ACHN (cell line): Measurements from ENCODE around the gene BNIP3.
"Not testable (repeated sequence)": the region's sequence is repeated elsewhere in the genome, so short reads cannot be mapped to it uniquely, and the experiment has no call there.

Source experiments
- DNase-seq: peaks from one replicate; pipeline ENCODE4 v3.0.0-alpha.2; 2015
- in situ Hi-C: cut with HindIII; loops from 2 replicates; pipeline ENCODE4 v1.10.0; 2017; ENCODE audit warnings: low sequenced_read_pairs, low pct_ligation_motif_present, low pct_unique_long_range_greater_than_20kb

BNIP3 gene

DNA sequence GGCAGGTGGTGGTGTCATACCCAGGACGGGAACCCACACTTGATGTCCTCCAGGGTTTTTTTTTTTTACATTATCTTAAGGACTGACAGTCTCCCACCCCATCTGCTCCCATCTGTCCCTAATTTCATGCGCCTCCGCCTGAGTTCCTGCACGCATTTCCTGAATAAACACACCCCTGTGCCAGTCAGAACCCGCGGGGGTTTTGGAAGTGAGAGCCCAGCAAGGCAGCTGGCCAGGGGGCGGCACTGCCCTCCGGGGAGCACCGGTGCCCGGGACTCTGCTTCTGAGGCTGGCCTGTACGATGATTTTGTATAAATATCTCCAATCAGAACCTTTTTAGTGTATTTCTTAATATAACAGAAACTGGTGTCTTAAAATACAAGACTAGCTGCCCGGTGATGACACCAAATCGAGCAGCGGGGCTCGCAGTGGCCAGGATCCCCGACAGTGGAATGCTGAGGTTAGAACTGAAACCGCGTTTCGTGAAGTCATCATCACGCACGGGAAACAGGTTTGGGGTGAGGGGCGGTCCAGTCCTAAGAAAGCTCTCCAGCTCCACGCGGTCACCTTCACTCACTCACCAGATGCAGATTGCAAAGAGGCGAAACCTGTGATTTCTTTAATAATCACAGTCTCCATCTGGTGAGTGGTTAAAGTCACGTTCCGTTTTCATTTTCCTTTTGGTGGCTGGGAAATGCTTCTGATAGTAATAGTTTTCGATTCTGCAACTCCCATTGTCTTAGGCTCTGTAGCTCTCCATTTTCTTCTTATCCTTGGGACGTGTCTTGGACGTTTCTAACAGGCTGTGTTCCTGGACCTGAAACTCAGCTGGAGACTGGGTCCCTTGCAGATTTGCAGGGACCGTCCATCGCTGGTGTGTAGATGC lies 19.7 kb downstream of the BNIP3 start:
- DNase-seq, result no peak
- in situ Hi-C loops, result no loop called here

DNA sequence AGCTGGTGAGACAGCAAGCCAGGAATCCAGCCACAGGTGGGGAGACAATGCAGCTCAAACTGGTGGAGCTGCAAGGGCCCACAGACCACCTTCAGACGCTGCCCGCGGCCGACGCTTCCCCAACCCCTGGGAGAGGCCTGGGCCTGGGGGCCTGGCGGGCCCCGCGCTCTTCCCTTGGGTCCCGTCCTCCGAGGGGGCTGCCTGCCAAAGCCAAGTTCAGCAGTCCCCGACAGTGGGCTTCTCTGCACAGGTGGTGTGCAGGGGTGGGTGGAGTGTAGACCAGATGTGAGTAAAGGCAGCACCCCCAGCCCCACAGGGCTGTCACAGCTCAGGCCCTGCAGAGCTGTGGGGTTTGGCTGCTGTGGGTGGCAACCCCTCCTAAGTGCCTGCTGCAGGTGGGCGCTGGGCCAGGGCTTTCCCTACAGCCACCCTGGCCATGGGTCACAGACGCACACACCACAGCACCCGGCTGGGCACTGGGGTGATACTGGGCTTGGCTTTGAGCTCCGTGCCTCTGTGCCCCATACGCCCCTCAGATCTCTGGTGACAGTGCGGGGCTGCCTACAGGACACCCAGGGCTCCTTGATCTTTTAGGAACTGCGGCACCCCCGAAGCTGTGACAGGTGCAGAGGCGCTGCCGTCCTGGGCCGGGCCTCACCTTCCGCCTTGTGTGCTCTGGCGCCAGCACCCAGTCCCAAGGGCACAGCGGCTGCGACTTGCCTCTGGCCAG lies 20.5 kb downstream of the BNIP3 start:
- DNase-seq, result no peak
- in situ Hi-C loops, result no loop called here

DNA sequence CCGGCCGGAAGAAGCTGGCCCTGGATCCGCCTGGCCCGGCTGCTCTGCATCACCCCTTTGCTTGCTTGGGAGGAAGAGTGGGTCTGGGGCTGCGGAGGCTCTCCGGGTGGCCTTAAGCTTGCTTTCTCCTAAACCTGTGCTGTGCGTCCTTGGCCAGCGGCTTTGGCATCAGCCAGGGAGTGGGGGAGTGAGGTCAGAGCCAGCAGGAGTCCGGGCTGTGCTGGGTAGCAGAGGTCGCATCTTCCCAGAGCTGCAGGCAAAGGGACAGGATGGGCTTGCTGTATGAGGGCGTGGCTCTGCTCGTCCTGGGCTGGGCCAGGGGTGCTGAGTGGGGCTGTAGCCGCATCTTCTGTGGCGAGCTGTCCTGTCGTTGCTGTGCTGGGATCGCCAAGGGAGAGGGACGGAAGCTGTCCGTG lies 21.1 kb downstream of the BNIP3 start:
- in situ Hi-C loops, result no loop called here
- no peak for DNase-seq

DNA sequence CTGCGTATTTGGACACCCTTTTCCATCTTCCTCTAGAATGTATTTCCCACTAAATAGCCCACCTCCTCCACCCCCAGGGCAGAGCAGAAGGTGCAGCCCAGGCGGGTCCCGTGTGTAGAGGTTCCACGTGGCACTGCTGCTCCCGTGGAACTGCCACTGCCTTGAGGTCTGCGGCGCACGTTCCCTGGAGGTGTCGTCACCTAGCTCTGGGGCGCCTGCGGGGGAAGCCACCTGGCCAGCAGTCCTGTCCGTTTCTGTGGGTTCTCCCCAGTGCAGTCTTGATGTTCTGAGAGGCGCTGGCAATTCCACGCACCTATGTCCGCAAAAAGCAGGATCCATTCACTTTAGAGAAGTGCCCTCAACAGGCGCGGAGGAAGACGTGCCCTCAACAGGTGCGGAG lies 21.9 kb downstream of the BNIP3 start:
- in situ Hi-C loops, result no loop called here
- DNase-seq, result no peak

DNA sequence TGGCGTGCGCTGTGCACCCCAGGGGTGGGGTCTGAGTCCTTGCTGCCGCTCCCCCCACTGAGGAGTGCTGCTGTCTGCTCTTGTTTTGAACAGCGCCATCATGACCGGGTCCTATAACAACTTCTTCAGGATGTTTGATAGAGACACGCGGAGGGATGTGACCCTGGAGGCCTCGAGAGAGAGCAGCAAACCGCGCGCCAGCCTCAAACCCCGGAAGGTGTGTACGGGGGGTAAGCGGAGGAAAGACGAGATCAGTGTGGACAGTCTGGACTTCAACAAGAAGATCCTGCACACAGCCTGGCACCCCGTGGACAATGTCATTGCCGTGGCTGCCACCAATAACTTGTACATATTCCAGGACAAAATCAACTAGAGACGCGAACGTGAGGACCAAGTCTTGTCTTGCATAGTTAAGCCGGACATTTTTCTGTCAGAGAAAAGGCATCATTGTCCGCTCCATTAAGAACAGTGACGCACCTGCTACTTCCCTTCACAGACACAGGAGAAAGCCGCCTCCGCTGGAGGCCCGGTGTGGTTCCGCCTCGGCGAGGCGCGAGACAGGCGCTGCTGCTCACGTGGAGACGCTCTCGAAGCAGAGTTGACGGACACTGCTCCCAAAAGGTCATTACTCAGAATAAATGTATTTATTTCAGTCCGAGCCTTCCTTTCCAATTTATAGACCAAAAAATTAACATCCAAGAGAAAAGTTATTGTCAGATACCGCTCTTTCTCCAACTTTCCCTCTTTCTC lies 26.0 kb downstream of the BNIP3 start:
- in situ Hi-C loops, result no loop called here
- no peak for DNase-seq

DNA sequence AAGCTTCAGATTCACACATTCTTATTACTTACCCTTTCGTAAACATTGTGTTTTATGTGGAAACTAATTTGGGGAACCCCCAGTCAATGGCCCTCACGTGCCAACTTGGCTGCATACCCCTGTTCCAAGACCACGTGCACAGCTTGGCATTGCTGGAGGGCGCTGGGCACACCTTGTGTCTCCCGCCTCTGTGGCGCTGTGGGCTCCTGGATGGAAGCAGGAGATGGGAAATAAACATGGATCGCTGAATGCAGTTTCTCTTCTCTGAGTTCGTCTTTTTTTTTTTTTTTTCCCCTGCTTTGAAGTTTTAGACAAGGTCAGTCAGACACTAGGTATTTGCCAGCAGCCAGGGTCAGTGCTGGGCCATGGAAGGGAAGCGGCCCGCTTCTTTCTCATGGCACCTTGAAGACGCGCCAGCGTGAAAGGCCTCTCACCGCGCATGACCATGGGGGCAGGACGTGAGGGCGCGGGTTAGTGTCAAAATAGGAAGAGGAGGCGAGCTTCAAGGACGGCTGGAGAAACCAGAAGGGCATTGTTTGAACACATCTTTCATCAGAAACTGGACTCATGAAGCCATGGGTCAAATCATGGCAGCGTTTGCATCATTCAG lies 27.3 kb downstream of the BNIP3 start:
- DNase-seq, result no peak
- in situ Hi-C loops, result no loop called here

GRCh38 chr10:131949908-131950307 lies 31.8 kb downstream of the BNIP3 start:
- in situ Hi-C loops, DNase-seq: not testable (repeated sequence)

DNA sequence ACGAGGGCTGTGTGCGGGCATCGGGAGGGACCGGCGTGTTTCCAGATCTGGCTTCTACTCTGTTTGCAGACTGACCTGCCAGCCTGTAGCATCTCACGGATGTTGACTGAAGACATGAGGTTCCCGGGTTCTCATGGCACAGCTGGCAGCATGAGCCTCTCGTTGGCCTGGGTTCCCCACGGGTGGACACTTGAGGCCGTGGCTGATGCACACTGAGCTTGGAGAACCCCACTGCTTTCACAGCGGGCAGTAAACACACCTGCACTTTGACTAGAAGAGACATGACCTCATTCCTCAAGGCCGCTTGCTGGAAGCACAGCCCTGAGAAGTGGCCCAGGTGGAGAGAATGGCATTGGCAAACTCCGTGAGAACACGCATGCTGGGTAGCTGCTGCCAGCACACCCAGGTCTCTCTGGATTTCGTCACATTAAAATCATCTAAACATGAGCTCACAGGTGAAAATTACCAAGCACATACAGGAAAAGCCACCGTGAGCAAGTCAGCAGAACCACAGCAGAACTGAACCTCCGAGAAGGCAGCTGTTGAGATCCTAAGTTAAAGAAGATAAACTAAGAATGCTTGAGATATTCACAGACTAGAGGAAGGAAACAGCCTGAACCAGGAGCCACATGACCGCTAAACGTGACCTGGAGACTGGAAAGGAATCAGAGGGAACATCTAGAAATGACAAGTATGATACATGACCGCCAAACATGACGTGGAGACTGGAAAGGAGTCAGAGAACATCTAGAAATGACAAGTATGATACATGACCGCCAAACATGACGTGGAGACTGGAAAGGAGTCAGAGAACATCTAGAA lies 32.5 kb downstream of the BNIP3 start:
- in situ Hi-C loops, result no loop called here
- DNase-seq, result no peak

DNA sequence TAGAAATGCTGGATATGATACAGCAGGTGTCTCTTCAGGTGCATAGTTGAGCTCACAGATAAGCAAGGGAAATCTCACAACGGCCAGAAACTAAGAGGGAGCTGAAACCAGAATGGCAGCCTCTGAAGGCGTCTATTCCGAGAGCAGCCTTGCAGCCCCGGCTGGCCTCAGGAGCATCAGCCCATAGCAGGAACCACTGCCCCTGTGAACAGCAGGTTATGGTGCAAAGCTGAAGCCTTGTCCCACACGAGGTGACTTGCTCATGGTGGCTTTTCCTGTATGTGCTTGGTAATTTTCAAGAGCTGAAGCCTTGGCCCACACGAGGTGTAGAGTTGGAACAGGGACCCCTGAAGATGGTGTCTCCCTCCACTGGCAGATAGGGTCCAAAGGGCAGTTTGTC lies 33.2 kb downstream of the BNIP3 start:
- in situ Hi-C loops, result no loop called here
- DNase-seq, result no peak

- in situ Hi-C loops, result no loop called here
Measured at GRCh38 chr10:131947631-131948347, 33.9 kb downstream of the BNIP3 start.

DNA sequence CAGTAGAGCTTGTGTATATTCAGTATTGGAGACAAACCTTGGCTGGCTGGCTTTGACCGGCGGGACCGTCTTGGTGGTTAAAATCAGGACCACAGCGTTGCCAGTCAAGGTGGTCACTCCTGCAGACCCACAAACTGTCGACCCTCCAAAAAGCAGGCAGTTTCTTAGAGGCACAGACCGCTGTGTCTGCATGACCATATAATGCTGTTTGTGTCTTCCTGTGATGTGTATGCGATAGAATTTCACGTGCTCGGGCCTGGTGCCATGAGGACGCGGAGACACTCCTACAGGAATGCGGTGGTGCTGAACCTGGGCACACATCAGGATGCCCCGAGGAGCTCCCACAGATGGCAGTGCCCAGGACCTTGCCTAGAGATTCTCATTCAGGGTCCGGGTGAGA lies 34.8 kb downstream of the BNIP3 start:
- DNase-seq, result no peak
- in situ Hi-C loops, result no loop called here

More at GRCh38 chr10:131947631-131948347, 33.9 kb downstream of the BNIP3 start:
- peak; percentile 78 for DNase-seq

GRCh38 chr10:131946321-131946751 lies 35.4 kb downstream of the BNIP3 start:
- in situ Hi-C loops, result no loop called here
- peak; percentile 81 for DNase-seq

DNA sequence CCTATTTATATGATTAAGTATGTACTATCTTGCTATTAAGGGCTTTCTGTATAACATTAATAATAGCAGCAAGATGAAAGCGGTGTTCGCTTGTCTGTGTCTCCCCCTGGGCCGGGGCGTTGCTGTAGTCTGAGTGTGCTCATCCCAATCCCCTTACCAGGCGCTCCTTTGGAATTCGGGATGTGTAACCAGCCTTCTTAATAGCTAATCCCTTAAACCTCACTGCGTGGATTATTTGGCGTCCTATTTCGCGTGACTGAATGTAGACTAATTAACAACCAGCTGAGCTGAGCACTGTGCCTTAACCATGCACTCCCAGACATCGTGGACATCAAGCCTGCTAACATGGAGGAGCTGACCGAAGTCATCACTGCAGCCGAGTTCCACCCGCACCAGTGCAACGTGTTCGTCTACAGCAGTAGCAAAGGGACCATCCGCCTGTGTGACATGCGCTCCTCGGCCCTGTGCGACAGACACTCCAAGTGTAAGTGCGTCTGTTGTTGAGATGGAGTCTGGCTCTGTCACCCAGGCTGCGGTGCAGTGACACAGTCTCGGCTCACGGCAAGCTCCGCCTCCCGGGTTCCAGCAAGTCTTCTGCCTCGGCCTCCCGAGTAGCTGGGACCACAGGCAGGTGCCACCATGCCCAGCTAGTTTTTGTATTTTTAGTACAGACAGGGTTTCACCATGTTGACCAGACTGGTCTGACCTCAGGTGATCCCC lies 36.6 kb downstream of the BNIP3 start:
- in situ Hi-C loops, result no loop called here
- DNase-seq, result no peak

- no peak for DNase-seq
- in situ Hi-C loops, result no loop called here
Measured at GRCh38 chr10:131944412-131944811, 37.3 kb downstream of the BNIP3 start.

- DNase-seq, result peak; percentile 44
- in situ Hi-C loops, result no loop called here
Measured at GRCh38 chr10:131943021-131943814, 38.5 kb downstream of the BNIP3 start.

DNA sequence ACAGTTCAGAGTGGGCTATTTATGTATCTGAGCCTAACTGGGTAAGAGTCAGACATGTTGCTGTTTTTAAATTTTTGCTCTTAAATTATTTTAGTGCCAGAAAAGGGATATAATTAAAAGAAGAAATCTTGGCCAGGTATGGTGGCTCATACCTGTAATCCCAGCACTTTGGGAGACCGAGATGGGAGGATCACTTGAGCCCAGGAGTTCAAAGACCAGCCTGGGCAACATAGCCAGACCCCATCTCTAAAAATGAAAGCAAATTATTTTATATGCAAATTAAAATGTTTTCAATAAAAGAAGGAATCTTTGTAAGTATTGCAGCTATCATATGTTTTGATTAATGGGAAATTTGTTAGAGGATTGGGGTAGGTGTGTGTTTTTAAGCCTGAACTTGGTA lies 39.3 kb downstream of the BNIP3 start:
- DNase-seq, result no peak
- in situ Hi-C loops, result no loop called here
